OCI-LY1 (cell line): Measurements from ENCODE around the gene TAB3.
"Not testable (repeated sequence)": the region's sequence is repeated elsewhere in the genome, so short reads cannot be mapped to it uniquely, and the experiment has no call there.

Source experiments
- H2AFZ ChIP-seq: fragments of 200-600 bp; sonication (generic), shearing (Covaris generic); 2 replicates; pipeline ENCODE4 v1.6.0; 2014; ENCODE audit warnings: antibody characterized with exemption, mild to moderate bottlenecking, low read length
- H3F3A ChIP-seq: fragments of 200-600 bp; sonication (generic), shearing (Covaris generic); 2 replicates; pipeline ENCODE4 v1.6.0; 2014; ENCODE audit warnings: mild to moderate bottlenecking, antibody characterized with exemption, low read length, moderate library complexity; ENCODE audit not compliant: insufficient read depth
- H3K27ac ChIP-seq: fragments of 200-600 bp; sonication (generic); 2 replicates; pipeline ENCODE4 v1.5.1; 2014; ENCODE audit warnings: low read length, mixed run types, mild to moderate bottlenecking, low read depth; ENCODE audit not compliant: poor library complexity, severe bottlenecking
- H3K27me3 ChIP-seq: fragments of 200-600 bp; sonication (generic); 2 replicates; pipeline ENCODE4 v1.6.0; 2014; ENCODE audit warnings: antibody characterized with exemption, mild to moderate bottlenecking, low read length, moderate library complexity; ENCODE audit not compliant: insufficient read depth
- H3K36me3 ChIP-seq: fragments of 200-600 bp; sonication (generic); 2 replicates; pipeline ENCODE4 v1.6.1; 2014; ENCODE audit warnings: mild to moderate bottlenecking, antibody characterized with exemption, low read length, moderate library complexity, mixed read lengths; ENCODE audit not compliant: insufficient read depth
- H3K4me1 ChIP-seq: fragments of 200-600 bp; sonication (generic); 2 replicates; pipeline ENCODE4 v1.5.1; 2014; ENCODE audit warnings: mild to moderate bottlenecking, low read length, moderate library complexity; ENCODE audit not compliant: insufficient read depth, severe bottlenecking
- H3K4me2 ChIP-seq: fragments of 200-600 bp; sonication (generic), shearing (Covaris generic); 2 replicates; pipeline ENCODE4 v1.6.1; 2014; ENCODE audit warnings: low read length
- H3K4me3 ChIP-seq: fragments of 200-600 bp; sonication (generic); 2 replicates; pipeline ENCODE4 v1.5.1; 2014; ENCODE audit warnings: low read length, low read depth, mild to moderate bottlenecking, mixed read lengths; ENCODE audit not compliant: poor library complexity, severe bottlenecking
- H3K79me2 ChIP-seq: fragments of 200-600 bp; shearing (Covaris generic); 2 replicates; pipeline ENCODE4 v1.6.1; 2016; ENCODE audit warnings: mixed run types, low read length, mixed read lengths; ENCODE audit not compliant: insufficient read depth
- H3K9ac ChIP-seq: fragments of 200-600 bp; sonication (generic), shearing (Covaris generic); 2 replicates; pipeline ENCODE4 v1.6.1; 2014; ENCODE audit warnings: mild to moderate bottlenecking, low read length, mixed read lengths
- H3K9me2 ChIP-seq: fragments of 200-600 bp; sonication (generic), shearing (Covaris generic); 2 replicates; pipeline ENCODE4 v1.6.1; 2014; ENCODE audit warnings: low read depth, mild to moderate bottlenecking, low read length, mixed read lengths
- H3K9me3 ChIP-seq: fragments of 200-600 bp; shearing (Covaris generic); 2 replicates; pipeline ENCODE4 v1.6.1; 2014; ENCODE audit warnings: low read length, mixed read lengths
- H4K20me1 ChIP-seq: fragments of 200-600 bp; sonication (generic), shearing (Covaris generic); 2 replicates; pipeline ENCODE4 v1.6.0; 2016; ENCODE audit warnings: mild to moderate bottlenecking, low read length; ENCODE audit not compliant: insufficient read depth
- CTCF ChIP-seq: fragments of 200-600 bp; sonication (generic), shearing (Covaris generic); IDR thresholded peaks from 2 replicates; pipeline ENCODE4 v1.5.1; 2017; ENCODE audit warnings: mild to moderate bottlenecking, antibody characterized with exemption, low read length, moderate library complexity, mixed read lengths
- EZH2 ChIP-seq: fragments of 200-600 bp; sonication (generic), shearing (Covaris generic); IDR thresholded peaks from 2 replicates; pipeline ENCODE4 v1.8.0; 2017; ENCODE audit warnings: borderline replicate concordance, mixed run types, mild to moderate bottlenecking, antibody characterized with exemption, low read length, moderate library complexity, mixed read lengths

TAB3 gene

GRCh38 chrX:30800901-30801300 is 88.2 kb downstream of the TAB3 start:
- Histone ChIP-seq H2AFZ (no peak overlapping the region), H3K79me2 (no peaks in the 10 kb centered on the region), H3K9ac (no peak overlapping the region), H3F3A (no peaks in the 10 kb centered on the region), H3K4me2 (no peak overlapping the region), H3K9me3 (no peaks in the 10 kb centered on the region), H3K36me3 (no peaks in the 10 kb centered on the region), H3K9me2 (no peaks in the 10 kb centered on the region), H3K27ac (no peak overlapping the region), H4K20me1 (no peaks in the 10 kb centered on the region), H3K27me3 (no peaks in the 10 kb centered on the region), H3K4me3 (no peak overlapping the region), H3K4me1 (no peaks in the 10 kb centered on the region)
- TF ChIP-seq EZH2: no peak
- TF ChIP-seq CTCF: no peak

- H2AFZ ChIP-seq: no peak overlapping the region
- no peaks in the 10 kb centered on the region for H3K9me2 ChIP-seq
- H3K36me3 ChIP-seq: no peaks in the 10 kb centered on the region
- no peaks in the 10 kb centered on the region for H3F3A ChIP-seq
- H3K9me3 ChIP-seq: no peaks in the 10 kb centered on the region
- H3K4me3 ChIP-seq: no peak overlapping the region
- TF ChIP-seq CTCF (no peak), EZH2 (no peak)
- no peaks in the 10 kb centered on the region for H4K20me1 ChIP-seq
- no peak overlapping the region for H3K4me2 ChIP-seq
- no peaks in the 10 kb centered on the region for H3K79me2 ChIP-seq
- no peak overlapping the region for H3K27ac ChIP-seq
- no peaks in the 10 kb centered on the region for H3K4me1 ChIP-seq
- no peak overlapping the region for H3K9ac ChIP-seq
- no peaks in the 10 kb centered on the region for H3K27me3 ChIP-seq
Measured at GRCh38 chrX:30799327-30799726, 89.7 kb downstream of the TAB3 start.

GRCh38 chrX:30798810-30799209 is 90.2 kb downstream of the TAB3 start:
- Histone ChIP-seq H2AFZ (no peak overlapping the region), H3K9ac (no peak overlapping the region), H3K4me2 (no peak overlapping the region), H3F3A (no peaks in the 10 kb centered on the region), H3K4me3 (no peak overlapping the region), H3K36me3 (no peaks in the 10 kb centered on the region), H3K27me3 (no peaks in the 10 kb centered on the region), H3K9me2 (no peaks in the 10 kb centered on the region), H3K4me1 (no peaks in the 10 kb centered on the region), H4K20me1 (no peaks in the 10 kb centered on the region), H3K27ac (no peak overlapping the region), H3K79me2 (no peaks in the 10 kb centered on the region), H3K9me3 (no peaks in the 10 kb centered on the region)
- no peak for TF ChIP-seq EZH2
- TF ChIP-seq CTCF: no peak

GRCh38 chrX:30797301-30797700 is 91.8 kb downstream of the TAB3 start:
- not testable (repeated sequence) for H3K9ac ChIP-seq, H3K4me3 ChIP-seq, H3K27me3 ChIP-seq, H3K79me2 ChIP-seq, H3K9me2 ChIP-seq, H2AFZ ChIP-seq, H3K4me1 ChIP-seq, H3K36me3 ChIP-seq, H3K9me3 ChIP-seq, H3K4me2 ChIP-seq, H4K20me1 ChIP-seq, H3K27ac ChIP-seq, H3F3A ChIP-seq
